22Rv1 (cell line): ENCODE measurements around the gene LSAMP.

ENCODE experiments used
- CTCF ChIP-seq: fragments of 450-650 bp; IDR thresholded peaks from 2 replicates; pipeline ENCODE4 v1.5.1; 2017; ENCODE audit warnings: mild to moderate bottlenecking
- ZFX ChIP-seq: fragments of 450-650 bp; IDR thresholded peaks from 2 replicates; pipeline ENCODE4 v1.6.1; 2017; ENCODE audit warnings: antibody characterized with exemption, borderline replicate concordance

GRCh38 chr3:116087426-116087825 is 357.9 kb downstream of the LSAMP start:
- TF ChIP-seq CTCF (no peak), ZFX (no peak)
